Left lobe of liver (tissue), 2 donors: Measurements from ENCODE around the gene AKT1S1. TPM values are rescaled to one million over a fixed set of nuclear protein-coding genes. Genes with fewer than 3 reads are reported as not detected.
"Not testable (repeated sequence)": the region's sequence is repeated elsewhere in the genome, so short reads cannot be mapped to it uniquely, and the experiment has no call there.

Experiments used
- ATAC-seq: fragments of 200-7000 bp; cut with Tn5 transposase; one replicate; pipeline ENCODE4 v1.9.1; 2020; ENCODE audit warnings: mild to moderate bottlenecking, moderate library complexity
- DNase-seq: peaks from one replicate; pipeline ENCODE4 v3.0.0-alpha.2; 2020; ENCODE audit warnings: low spot score
- total RNA-seq: library from RNA; stranded (reverse); gene quantifications from one replicate; pipeline ENCODE4 v1.2.1, GENCODE V29; 2021
- donor health status: DM: no; HTN: no; CAD: no; lungs with moderate emphysema.
- donor health status: DM: no; HTN: yes; CAD: no.

The AKT1S1 gene
- total RNA-seq = 27.6 TPM

DNA sequence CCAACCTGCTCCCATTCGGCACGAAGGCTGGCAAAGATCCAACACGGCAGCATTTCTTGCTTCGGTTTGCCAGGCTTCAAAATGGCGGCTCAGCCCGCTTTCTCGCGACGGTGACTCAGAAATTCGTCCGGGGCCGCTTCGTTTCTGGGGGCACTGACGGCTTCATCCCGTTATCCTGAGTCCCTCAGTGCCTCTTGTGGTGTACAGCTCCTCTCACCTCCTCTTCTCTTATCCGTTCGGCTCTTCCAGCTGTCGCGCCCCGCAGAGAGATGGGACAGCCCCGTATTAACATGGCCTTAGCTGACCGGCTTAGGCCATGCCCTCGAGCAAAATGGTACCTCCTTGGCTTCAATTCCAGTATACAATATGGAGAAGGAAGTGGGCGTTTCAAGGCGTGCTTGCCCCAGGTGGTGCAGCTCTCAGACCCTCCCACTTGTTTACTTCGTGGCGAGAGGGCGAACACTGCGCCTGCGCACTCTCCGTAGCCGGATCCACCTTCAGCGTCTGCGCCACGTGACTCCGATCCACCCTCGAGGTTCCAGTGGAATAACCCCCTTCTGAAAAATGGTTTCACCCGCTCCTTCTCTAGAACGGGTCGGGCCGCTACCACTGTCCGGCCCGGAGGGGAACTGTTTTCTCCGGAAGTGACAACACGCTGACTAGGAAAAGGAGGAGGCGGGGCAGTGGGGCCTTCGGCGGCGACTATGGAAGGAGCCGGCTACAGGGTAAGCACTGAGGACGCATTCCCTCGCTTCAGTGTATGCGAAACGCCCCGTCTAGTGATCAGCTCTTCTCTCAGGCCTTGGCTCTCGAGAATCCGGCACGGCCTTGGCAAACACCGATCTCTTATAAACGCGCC, at the start of gene AKT1S1, which contains the start of gene TBC1D17:
TSS of gene AKT1S1 (minus strand) at position 336 of the 859 bp plus-strand sequence. CDS start 4,060 bp downstream, outside the sequence.
TSS of gene TBC1D17 (plus strand) at position 683 of the 859 bp plus-strand sequence. CDS start at position 705, 22 bp downstream.
- peak; percentile 76 for ATAC-seq

DNA sequence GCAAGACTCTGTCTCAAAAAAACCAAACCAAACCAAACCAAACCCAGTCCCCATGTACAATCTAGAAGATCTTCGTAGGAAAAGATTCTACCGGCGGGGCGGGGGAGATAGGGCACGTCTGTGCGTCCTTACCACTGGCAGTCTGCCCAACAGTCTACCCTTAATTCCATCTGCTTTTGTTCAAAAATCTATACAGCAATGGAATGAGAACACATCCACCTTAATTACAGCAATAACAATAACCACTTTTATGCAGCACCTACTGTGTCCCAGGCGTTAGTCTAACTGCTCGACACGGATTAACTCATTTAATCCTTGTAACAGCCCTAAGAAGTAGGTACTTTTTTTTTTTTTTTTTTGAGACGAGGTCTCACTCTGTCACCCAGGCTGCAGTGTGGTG, 49.4 kb upstream of the AKT1S1 start:
- ATAC-seq = no peak
- no peak for DNase-seq

More for the DNA sequence above, at the start of gene AKT1S1, which contains the start of gene TBC1D17:
- peak; percentile 100 for DNase-seq

DNA sequence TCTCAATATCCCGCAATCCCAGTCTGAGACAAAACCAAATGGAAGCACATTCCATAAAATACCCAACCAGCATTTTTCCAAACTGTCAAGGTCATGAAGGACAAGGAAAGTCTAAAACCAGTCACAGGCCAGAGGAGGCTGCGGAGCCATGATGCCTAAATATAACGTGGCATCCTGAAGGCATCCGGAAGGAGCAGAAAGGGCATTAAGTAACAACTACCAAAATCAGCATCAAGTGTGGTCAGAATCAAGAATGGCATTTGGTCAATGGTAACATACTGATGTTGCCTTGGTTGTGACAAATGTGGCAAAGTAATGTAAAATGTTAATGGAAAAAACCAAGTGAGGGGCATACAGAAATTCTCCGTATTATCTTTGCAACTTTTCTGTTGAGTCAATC, 48.3 kb upstream of the AKT1S1 start:
- no peak for ATAC-seq
- DNase-seq = no peak

DNA sequence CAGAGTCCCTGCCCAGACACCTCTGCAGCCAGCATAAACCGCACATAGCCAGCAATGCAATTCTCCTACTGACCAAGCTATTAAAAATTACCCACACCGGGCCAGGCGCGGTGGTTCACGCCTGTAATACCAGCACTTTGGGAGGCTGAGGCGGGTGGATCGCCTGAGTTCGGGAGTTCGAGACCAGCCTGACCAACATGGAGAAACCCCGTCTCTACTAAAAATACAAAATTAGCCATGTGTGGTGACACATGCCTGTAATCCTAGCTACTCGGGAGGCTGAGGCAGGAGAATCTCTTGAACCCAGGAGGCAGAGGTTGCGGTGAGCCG, 47.7 kb upstream of the AKT1S1 start:
- not testable (repeated sequence) for DNase-seq, ATAC-seq

DNA sequence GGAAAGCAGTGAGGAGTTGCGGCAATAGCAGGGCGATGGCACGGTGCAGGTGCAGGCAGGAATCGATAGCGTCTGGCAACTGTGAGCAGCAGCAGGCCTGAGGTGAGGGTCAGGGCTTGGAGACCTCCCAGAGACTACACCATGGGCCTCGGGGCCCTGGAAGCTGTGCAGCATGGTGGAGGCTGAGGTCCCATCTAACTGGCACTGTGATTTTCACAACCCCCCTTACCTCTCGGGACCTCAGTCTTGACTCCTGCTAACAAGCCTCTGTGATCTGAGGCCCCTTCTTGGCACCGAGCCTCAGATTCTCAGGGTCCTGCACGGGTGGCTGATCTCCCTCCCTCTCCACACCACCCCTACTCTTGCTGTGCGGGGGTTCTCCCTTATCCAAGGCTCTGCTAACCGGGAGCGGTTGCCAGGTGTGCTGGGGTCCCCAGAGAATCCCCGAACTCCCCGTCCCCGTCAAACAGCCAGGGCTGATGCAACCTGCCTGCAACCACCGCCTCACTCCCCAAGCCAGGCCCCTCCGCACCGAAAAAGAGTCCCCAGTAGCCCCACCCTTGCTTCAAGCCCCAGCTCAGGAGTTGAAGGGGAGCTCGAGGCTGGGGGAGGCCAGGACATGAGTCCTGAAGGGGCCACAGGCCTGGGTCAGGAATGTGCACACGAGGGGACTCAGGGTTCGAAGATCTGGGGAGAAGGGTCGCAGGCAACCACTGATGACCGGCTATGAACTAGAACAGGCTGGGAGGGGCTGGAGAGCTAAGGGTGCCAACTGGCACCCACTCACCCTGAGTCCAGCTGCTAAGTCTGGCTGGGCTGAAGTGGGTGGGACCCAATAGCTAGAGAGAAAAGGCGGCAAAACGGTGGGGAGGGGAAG, 47.1 kb upstream of the AKT1S1 start:
- ATAC-seq (peak; percentile 65), DNase-seq (peak; percentile 97)

DNA sequence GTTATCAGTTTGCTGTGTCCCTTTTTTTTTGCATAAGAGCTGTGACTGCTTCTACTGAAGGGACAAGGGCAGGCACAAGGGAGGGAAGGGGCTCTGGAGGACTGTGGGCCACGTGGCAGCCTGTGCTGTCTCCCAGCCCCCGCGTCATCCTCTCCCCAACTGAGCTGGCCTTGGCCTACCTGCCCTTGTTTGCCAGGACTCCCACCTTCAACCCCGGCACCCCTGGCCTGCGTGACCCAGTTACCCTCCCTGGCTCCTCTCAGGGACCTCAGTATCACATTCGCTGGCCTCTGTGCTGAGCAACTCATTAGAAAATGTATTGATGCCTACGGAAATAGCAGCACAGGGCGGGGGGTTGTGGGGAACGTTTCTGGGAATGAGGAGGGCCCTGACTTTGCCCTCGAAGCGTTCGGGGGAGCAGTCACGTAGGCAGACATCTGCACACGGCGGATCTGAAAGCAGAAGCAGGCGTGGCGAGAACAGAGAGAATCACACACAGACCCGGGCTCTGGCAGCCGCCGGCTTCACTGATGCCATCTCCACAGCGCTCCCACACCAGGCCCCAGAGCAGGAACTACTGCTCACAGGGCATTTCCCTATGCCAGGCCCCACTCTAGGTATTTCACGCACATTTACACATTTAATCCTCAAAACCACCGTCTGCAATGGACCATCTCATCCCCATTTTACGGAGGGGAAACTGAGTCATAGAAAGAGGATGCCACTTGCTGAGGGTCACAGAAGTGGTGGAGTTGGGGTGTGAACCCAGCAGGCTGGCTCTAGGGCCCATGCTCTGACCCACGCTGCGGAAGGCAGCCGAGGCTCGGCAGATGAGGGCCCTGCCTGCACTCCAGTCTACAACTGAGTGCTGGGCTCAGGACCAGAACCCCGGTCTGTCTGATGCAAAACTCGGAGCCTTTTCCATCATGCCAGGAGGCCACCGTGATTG, 46.2 kb upstream of the AKT1S1 start:
- peak; percentile 63 for ATAC-seq
- peak; percentile 96 for DNase-seq

DNA sequence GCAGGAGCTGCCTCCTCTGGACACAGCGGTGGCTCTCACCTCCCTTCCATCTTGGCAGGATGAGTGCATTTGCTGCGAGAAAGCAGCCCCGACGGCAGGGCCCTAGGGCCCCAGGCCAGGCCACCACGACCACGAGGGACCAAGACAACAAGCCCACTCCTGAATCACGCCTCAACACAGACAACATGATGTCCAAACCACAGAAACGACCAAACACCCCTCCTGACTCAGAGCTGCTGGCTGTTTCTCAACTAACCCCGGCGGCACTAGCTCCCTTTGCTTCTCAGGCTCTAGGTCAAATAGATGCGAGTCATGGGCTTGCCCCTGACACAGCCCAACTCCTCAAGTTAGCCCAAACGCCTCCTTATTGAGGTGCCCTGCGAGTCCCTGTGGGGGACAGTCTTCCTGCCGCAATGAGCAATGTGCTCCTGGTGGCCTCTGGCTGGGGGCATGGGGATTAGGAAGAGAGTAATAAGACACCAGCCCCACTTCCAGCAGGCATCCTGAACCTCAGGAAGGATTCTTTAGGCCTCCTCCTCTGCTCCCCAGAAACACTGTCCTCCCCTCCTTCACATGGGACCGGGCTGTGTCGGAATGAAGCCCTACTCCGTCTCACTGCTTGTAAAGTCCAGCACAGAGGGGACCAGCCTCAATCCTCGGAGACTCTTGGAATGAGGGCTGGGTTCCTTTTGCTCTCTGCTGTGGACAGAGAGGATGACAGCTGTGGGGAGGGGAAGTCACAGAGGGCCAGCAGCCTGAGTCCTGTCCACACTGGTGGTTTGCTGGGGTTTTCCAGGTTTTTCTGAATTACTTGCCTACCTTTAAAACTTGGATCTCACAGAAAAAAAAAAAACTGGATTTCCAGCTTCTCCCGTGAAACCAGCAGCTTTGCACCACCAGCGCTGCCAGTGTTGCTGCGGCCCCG, 45.0 kb upstream of the AKT1S1 start:
- no peak for DNase-seq
- ATAC-seq = no peak

DNA sequence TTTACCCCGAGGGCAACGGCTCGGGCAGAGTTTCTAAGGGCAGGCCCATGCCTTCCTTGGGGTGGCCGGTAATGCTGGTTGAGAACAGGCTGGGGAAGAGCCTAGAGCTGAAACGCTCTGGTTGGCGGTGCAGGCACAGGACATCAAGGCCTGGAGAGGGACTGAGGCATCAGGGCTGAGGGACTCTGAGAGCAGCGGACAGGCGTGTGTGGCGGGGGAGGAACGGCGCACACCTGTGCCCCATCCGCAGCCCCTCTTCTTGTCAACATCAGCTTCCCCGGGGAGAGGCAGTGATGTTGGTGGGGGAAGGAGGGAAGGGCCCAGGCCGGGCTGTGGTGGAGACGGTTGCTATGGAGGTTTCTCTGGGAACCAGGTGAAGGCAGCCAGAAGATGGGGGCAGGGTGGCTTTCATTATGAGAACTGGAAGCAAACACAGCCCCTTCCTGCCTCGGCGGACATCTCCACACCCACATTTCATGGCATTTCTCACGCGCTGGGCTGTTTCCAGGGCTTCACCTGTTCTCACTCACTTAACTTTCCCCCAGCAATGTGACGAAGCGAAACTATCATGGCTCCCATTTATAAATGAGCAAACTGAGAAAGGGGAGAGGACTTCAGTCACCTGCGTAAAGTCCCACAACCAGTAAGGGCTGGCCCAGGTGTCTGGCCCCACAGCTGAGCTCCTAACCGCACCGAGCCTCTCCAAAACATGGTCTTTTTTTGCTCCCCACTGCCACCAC, 43.6 kb upstream of the AKT1S1 start:
- no peak for DNase-seq

DNA sequence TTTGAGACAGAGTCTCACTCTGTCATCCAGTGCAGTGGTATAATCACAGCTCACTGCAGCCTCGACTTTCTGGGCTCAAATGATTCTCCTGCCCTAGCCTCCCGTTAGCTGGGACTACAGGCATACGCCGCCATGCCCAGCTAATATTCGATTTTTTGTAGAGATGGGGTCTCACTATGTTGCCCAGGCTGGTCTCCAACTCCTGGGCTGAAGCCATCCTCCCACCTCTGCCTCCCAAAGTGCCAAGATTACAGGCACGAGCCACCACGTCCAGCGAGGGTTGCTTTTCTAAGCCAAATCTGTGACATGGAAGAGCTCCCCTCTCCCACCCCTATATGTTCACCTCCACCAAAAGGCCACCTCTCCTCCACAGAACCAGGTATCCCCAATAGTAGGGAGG, 40.9 kb upstream of the AKT1S1 start:
- DNase-seq (no peak), ATAC-seq (no peak)

More for the DNA sequence above, 43.6 kb upstream of the AKT1S1 start:
- no peak for ATAC-seq

DNA sequence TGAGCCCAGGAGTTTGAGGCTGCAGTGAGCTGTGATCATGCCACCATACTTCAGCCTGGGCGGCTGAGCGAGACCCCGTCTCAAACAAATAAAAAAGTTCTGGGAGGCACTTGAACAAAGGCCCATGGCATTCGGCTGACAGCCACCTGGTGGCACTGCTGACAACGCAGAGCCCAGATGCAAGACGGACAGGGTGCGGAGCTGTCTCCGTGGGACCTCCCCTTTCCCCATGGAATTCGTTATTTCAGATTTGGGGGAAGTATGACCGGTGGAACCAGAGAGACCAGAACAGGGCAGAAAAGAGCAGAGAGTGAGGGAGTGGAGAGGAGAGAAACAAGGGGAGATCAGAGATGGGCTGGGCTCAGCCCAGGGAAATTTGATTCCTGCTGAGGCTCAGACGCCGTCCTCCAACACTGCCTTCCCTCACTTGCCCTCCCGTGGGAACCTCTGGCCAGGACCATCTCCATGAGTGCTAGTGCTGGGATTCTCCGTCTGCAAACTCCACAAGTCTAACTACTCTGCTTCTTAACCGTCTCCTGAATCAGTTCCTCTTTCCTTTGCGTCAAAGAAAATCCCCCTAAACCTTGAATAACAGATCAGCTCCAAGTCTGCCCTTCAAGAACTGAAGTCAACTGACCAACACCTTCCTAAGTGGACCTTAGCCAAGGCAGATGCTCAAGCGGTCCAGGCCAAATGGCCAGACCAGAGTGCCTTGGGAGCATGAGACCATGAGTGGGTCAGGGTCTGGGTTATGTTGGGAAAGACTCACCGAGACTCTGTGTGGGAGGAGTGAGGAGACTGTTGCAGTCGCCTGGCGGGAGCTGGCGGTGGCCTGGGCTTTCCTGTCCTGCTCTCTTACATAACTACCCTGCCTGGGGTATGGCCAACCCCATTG, 39.9 kb upstream of the AKT1S1 start:
- ATAC-seq = peak; percentile 90
- DNase-seq = peak; percentile 84

DNA sequence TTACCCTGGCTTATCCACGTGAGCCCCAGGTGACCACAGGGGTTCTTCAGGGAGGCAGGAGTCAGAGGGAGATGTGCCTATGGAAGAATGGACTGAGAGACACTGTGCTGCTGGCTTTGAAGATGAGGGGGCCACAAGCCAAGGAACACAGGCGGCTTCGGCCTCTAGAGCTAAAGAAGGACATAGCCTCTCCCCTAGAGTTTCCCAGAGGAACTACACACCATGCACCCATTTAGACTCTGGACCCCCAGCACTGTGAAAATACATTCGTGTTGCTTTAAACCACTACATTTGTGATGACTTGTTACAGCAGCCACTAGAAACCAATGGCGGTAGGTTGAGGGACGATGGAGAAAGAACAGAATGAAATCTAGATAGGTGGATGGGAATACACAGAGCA, 38.1 kb upstream of the AKT1S1 start:
- ATAC-seq = no peak
- no peak for DNase-seq

DNA sequence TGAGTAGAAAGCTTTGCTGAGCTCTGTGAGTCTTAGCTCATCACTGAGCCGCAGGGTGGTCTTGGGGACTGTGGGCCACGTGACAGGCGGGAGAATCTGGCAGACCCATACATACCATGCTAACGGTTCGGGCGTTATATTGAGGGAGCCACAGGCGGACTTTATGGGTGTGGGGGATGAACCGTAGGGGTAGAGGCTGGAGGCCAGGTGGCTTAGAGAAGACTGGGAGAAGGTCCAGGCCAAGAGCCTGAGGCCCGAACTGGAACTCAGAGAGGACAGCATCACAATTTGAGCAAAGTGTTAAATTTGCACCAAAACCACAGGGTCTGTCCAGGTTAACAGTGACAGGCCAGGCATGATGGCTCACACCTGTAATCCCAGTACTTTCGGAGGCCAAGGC, 36.6 kb upstream of the AKT1S1 start:
- DNase-seq (no peak), ATAC-seq (no peak)

DNA sequence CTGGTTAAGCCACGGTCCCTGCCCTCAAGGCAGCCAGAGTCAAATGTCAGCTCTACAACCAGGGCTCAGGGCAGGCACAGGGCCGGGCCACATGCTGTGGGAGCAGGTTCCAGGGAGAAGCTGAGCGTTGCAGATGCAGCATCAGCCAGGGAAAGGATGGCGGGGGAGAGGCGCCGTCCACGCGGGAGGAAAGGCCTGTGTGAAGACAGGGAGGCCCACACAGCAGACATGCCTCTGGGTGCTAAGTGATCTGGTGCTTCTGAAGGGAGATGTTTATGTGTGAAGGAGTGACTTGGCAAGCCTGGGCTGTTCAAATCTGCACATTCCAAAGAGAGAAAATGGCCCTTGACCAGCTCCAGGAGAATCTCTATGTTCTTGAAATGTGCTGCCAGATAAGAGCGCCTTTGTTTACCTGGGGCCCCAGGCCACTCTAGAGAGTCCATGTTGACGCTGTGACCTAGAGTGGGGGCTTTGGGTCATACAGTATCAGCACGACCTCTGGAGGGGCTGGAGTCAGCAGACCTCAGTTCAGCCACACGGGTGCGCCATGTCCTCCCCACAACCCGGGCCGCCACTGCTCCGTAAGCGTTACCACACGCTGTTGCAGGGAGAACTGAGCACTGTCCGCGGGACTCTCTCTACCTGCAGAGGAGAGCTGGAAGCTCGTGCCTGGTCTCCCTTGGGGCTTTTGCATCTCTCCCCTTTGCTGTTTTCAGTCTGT, 36.0 kb upstream of the AKT1S1 start:
- ATAC-seq (no peak), DNase-seq (no peak)

DNA sequence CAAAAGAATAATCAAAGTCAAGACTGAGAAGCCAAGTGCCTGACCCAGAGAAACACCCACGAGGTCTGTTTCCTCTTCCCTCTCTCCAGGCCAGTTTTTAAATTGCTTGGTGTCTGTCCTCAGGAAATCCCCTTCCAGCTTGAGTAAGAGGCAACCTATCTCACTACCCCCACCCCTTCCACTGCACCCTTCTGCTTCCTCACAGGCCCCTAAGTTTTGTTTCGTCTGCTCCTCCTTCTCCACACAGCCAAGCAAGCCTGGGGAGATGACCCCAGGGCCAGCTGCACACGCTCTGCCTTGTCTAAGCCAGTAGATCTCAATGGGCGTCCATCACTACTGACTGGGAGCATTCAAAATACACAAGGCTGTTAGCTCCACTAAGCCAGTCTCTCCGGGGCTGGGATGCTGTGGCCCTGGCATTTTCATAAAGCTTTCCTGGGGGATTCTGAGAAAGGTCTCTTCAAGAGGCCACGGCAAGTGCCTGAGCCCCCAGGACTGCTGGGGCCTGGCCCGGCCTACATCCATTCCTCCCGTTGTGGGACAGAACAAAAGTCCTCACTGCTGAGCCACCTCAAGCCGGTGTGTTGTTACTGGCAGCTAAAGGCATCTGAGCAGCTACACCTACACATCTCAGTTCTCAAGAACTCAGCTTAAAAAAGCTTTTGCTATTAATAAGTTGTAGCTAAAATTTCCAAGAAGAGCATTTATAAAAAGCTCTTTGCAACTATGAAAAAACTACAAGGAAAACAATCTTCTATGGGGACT, 34.4 kb upstream of the AKT1S1 start:
- peak; percentile 18 for ATAC-seq
- DNase-seq = no peak

DNA sequence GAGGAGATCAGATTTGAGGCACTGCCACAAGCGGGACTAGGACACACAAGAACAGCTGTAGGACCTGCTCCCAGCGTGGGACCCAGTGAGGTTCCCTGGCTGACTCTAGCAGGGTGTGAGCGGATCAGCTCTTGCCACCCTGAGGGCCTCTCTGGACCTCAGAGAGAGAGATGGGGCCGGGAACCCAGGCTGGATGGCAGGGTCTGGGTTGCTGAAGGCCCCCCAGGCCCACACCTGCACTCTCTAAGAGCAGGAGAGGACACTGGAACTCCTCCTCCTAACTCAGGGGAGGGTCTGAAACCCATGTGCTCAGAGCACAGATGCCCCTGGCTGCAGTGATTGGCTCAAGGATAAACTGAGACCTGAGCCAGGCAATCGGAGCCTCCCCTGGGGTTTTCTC, 33.0 kb upstream of the AKT1S1 start:
- DNase-seq (no peak), ATAC-seq (no peak)
